Anterior cingulate cortex (tissue), 58 donors: ENCODE results near the gene NIPBL.

ENCODE experiments used
- DNase-seq, 58 donors: peaks; one replicate each; lab custom pipeline; 2025; lab: John Stamatoyannopoulos, UW

The NIPBL gene

DNA sequence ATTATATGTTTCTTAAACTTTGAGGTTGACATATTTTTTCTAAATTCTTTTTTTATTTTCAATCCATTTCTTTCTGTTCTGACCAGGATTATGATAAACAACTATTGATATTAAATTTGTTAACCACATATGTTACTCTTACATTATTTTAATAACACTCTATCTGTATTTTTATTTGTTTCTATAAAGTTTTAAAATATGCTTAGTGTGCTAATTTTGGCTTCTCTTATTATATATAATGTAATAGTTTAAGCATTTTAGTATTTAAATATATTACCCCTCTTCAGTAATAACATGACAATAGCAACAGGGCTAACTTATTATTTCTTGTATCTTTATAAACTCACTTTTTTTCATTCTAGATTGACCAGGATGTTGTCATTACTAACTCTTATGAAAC, 137.8 kb downstream of the NIPBL start:
- DNase-seq = no peak

GRCh38 chr5:37015795-37016666, 139.5 kb downstream of the NIPBL start:
- DNase-seq = no peak

GRCh38 chr5:37028910-37029309, 152.3 kb downstream of the NIPBL start:
- DNase-seq = no peak

DNA sequence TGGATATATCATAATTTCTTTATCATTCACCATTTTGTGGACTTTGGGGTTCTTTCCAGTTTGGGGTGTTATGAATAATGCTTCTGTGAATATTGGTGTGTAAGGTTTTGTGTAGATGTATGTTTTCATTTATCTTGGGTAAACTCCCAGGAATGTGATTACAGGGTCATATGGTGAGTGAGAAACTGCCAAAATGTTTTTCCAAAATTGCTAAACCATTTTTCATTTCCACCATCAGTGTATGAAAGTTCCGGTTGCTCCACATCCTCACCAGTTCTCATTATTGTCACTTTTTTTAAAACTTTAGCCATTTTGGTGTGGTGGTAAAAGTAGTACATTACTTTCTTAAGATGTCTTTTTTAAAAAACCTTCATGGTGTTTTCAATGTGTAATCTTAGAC, 152.9 kb downstream of the NIPBL start:
- no peak for DNase-seq

- peak in 9 of 58 donors; percentile 0 to 23 (median 11) for DNase-seq
Observed at GRCh38 chr5:37034955-37035354, 158.4 kb downstream of the NIPBL start.

- no peak for DNase-seq
Observed at GRCh38 chr5:37037840-37038239, 161.3 kb downstream of the NIPBL start.

DNA sequence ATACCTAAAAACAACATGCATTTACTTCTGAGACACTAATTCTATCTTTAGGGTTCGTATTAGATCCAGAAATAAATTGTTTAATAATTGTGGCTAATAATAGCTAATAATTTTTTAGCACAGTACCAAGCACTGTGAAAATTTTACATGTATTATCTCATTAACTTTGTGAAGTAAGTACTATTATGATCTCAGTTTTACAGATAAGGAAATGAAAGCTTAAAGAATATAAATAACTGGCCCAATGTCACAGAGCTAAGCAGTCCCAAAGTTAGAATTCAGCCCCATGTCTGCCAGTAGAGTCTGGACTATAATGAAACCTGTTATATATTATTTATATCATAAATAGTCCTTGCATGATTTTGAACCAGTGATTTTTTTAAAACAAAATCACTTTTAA, 163.3 kb downstream of the NIPBL start:
- DNase-seq = no peak

- DNase-seq = peak in 20 of 58 donors; percentile 1 to 65 (median 11)
Observed at GRCh38 chr5:37043693-37044092, 167.1 kb downstream of the NIPBL start.

DNA sequence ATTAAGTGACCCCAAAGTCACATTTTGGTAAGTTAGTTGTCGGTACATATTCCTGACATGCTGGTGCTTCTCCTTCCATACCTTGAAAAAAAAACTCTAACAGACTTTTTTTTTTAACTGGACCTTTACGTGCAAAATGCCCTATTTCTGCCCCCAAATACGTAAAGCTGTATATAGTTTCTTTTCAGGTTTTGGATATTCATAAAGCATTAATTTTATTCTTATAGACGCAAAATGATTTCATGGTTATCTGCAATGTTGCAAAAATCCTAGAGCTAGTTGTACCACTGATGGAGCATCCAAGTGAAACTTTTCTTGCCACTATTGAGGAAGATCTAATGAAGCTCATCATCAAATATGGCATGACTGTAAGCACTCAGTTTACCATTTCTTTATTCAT, 167.6 kb downstream of the NIPBL start:
- no peak for DNase-seq

GRCh38 chr5:37045703-37046102, 169.1 kb downstream of the NIPBL start:
- peak in 2 of 58 donors; percentile 12 to 71 for DNase-seq

DNA sequence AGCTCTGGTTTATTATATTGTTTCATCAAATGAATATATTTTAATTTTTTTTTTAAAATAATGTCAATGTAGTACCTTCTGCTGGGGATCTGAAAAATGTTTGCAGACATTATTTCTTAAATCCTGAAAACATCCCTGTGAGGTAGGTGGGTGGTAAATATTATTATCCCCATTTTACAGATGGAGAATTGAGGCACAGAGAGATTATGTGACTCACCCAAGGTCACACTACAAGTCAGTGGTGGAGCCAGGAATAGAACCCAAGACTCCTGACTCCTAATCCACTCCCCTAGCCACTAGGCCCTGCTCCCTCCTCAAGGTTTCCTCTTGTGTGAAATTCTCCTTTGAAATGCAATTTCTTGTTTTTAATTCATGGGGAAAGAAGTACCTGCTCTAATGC, 171.4 kb downstream of the NIPBL start:
- DNase-seq = no peak

- peak in 1 of 58 donors; percentile 53 for DNase-seq
Observed at GRCh38 chr5:37054391-37054790, 177.8 kb downstream of the NIPBL start.

DNA sequence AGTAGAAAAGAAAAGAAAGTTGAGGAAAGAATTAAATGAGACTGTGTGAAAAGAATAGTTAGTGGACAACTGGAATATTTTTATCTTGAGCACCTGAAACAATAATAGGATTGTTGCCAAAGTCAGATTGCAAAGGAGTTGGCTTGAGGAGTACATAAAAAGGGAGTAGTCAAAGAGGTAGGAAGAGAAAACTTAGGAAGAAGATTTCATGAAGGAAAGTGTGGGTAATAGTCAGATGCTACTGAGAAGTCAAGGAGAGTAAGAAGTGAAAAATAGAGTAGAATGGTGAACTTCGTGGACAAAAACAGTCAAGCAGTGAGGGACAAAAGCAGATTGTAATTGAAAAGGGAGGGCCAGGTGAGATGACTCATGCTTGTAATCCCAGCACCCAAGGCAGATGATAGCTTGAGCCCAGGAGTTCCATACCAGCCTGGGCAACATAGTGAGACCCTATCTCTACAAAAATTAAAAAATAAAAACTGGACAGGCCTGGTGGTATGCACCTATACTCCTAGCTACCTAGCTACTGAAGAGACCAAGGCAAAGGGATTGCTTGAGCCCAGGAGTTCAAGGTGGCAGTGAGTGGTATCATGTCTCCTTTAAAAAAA, 178.9 kb downstream of the NIPBL start:
- DNase-seq = no peak

- no peak for DNase-seq
Observed at GRCh38 chr5:37056762-37057161, 180.2 kb downstream of the NIPBL start.

- no peak for DNase-seq
Observed at GRCh38 chr5:37060030-37060429, 183.5 kb downstream of the NIPBL start.

- peak in 3 of 58 donors; percentile 3 to 8 (median 4) for DNase-seq
Observed at GRCh38 chr5:37063739-37064138, 187.2 kb downstream of the NIPBL start.

GRCh38 chr5:37064442-37064841, 187.9 kb downstream of the NIPBL start:
- no peak for DNase-seq

GRCh38 chr5:37071487-37071886, 194.9 kb downstream of the NIPBL start:
- peak in 1 of 58 donors; percentile 3 for DNase-seq

- DNase-seq = peak in 24 of 58 donors; percentile 1 to 74 (median 21)
Observed at GRCh38 chr5:37071901-37072581, 195.5 kb downstream of the NIPBL start.

GRCh38 chr5:37075399-37075950, 198.9 kb downstream of the NIPBL start:
- DNase-seq = no peak

DNA sequence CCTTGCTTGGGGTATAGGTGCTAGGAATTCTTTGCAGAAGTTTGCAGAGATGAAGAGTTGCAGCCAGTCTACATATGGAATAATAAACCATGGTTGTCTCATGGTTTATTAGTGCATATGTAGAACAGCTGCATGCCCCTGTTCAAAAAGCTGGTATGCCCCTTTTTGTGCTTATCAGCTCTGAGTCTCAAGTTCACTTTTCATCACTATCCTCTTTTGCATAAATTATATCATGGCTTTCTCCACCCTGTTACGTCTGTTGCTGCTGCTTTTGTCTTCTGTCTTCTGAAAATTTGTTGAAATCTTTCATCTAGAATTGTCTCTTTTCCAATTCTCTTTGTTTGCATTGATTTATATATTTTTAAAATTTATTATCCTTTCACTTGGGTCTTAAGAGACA, 200.6 kb downstream of the NIPBL start:
- no peak for DNase-seq
